Hepatocyte (in vitro differentiated cells): ENCODE measurements around the gene RPP25L. TPM values are rescaled to one million over a fixed set of nuclear protein-coding genes. Genes with fewer than 3 reads are reported as not detected.

Source experiments
- DNase-seq: peaks from one replicate; pipeline ENCODE4 v3.0.0-alpha.2; 2016; ENCODE audit warnings: low spot score
- H2AFZ ChIP-seq: fragments of 200-600 bp; sonication (generic); 2 replicates; pipeline ENCODE4 v1.6.0; 2016; ENCODE audit warnings: antibody characterized with exemption, mild to moderate bottlenecking
- H3K27ac ChIP-seq: fragments of 200-600 bp; sonication (generic); 2 replicates; pipeline ENCODE4 v1.5.1; 2016; ENCODE audit warnings: mild to moderate bottlenecking
- H3K27me3 ChIP-seq: fragments of 200-600 bp; sonication (generic); 2 replicates; pipeline ENCODE4 v1.6.1; 2016
- H3K36me3 ChIP-seq: fragments of 200-600 bp; sonication (generic); replicated peaks from 2 replicates; pipeline ENCODE4 v1.5.1; 2016; ENCODE audit warnings: low read depth; ENCODE audit not compliant: insufficient read depth
- H3K4me1 ChIP-seq: fragments of 200-600 bp; sonication (generic); 2 replicates; pipeline ENCODE4 v1.5.1; 2016; ENCODE audit warnings: mild to moderate bottlenecking, moderate library complexity; ENCODE audit not compliant: insufficient read depth
- H3K4me2 ChIP-seq: fragments of 200-600 bp; sonication (generic); 2 replicates; pipeline ENCODE4 v1.6.0; 2016
- H3K4me3 ChIP-seq: fragments of 200-600 bp; sonication (generic); 2 replicates; pipeline ENCODE4 v1.5.1; 2016; ENCODE audit warnings: mild to moderate bottlenecking
- H3K79me2 ChIP-seq: fragments of 200-600 bp; sonication (generic); 2 replicates; pipeline ENCODE4 v1.6.0; 2017; ENCODE audit warnings: mild to moderate bottlenecking
- H3K9me2 ChIP-seq: fragments of 200-600 bp; sonication (generic); replicated peaks from 2 replicates; pipeline ENCODE4 v1.6.0; 2017; ENCODE audit warnings: mild to moderate bottlenecking; ENCODE audit not compliant: insufficient read depth
- H3K9me3 ChIP-seq: fragments of 200-600 bp; sonication (generic); 2 replicates; pipeline ENCODE4 v1.5.1; 2016; ENCODE audit warnings: low read depth, mild to moderate bottlenecking
- H4K20me1 ChIP-seq: fragments of 200-600 bp; sonication (generic); 2 replicates; pipeline ENCODE4 v1.6.0; 2016; ENCODE audit warnings: mild to moderate bottlenecking; ENCODE audit not compliant: insufficient read depth, poor library complexity, severe bottlenecking
- EZH2 ChIP-seq: fragments of 200-600 bp; sonication (generic); IDR thresholded peaks from 2 replicates; pipeline ENCODE4 v1.6.1; 2016; ENCODE audit warnings: antibody characterized with exemption, mild to moderate bottlenecking, borderline replicate concordance
- EZH2phosphoT487 ChIP-seq: fragments of 200-600 bp; sonication (generic); IDR thresholded peaks from one replicate; pipeline ENCODE4 v1.6.1; 2018; ENCODE audit warnings: antibody characterized with exemption, mild to moderate bottlenecking, low read depth, moderate library complexity; ENCODE audit not compliant: unreplicated experiment, severe bottlenecking
- WGBS: methylation state at CpG from one replicate; pipeline ENCODE4 v1.1.6; 2016; ENCODE audit warnings: low lambda C conversion rate; ENCODE audit errors: missing lambda C conversion rate; 5-methylcytosine and 5-hydroxymethylcytosine counted together
- polyA plus RNA-seq: library from polyadenylated mRNA; unstranded; fragments of >200 nt; fragmentation: Nextera tagmentation; extraction: Ambion mirVana; gene quantifications from 2 replicates; pipeline ENCODE4 v1.2.1, GENCODE V29; 2016
- total RNA-seq: library from RNA; depleted of rRNA; stranded (reverse); fragments of >200 nt; gene quantifications from 2 replicates; pipeline ENCODE4 v1.2.3, GENCODE V29; 2014
- TF ChIP-seq, protein P1 (sequence below): fragments of 200-600 bp; sonication (generic); IDR thresholded peaks from 2 replicates; pipeline ENCODE4 v1.5.1; 2016; ENCODE audit warnings: antibody characterized with exemption, mild to moderate bottlenecking; ENCODE audit not compliant: poor library complexity

The RPP25L gene
- total and polyA plus RNA-seq, 2 experiments from 2014 or later, result 30.0 to 35.7 TPM

DNA sequence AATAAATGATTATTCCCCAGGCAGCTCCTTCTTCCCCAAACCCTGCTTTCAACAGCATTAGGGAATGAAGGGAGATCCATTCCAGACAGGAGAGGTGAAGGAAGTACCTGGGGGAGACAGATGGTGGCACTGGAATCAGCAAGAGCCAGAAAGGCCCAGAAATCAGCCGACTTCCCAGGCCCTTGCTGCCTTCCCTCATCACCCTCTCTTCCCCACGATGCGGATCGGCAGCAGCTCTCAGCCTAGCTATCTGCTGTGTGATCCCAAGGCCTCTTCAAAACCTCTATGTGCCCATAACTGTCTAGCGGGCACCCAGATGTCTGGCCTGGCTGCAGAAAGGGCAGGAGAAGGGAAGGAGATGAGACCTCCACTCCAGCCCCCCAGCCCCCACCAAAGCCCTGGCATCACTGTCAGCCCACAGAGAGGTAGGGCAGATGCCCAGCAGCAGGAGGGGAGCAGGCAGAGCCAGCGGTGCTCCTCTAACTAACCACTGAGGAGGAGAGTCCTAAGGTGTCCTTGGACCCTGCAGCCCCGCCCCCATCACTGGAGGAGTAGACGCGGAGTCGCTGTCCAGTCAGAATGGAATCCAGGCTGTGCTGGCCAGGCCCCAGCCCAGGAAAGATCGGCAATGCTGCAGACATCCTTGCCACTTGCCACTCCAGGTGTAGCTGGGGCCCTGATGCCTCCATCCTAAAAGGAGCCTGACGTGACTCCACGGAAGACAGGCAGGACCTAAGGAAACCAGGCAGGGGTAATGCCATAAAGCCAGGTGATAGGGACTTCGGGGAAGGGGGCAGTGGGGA lies 35.1 kb downstream of the RPP25L start:
- peak; percentile 75 for DNase-seq
- TF ChIP-seq, protein P1, sequence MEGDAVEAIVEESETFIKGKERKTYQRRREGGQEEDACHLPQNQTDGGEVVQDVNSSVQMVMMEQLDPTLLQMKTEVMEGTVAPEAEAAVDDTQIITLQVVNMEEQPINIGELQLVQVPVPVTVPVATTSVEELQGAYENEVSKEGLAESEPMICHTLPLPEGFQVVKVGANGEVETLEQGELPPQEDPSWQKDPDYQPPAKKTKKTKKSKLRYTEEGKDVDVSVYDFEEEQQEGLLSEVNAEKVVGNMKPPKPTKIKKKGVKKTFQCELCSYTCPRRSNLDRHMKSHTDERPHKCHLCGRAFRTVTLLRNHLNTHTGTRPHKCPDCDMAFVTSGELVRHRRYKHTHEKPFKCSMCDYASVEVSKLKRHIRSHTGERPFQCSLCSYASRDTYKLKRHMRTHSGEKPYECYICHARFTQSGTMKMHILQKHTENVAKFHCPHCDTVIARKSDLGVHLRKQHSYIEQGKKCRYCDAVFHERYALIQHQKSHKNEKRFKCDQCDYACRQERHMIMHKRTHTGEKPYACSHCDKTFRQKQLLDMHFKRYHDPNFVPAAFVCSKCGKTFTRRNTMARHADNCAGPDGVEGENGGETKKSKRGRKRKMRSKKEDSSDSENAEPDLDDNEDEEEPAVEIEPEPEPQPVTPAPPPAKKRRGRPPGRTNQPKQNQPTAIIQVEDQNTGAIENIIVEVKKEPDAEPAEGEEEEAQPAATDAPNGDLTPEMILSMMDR, result no peak
- TF ChIP-seq EZH2phosphoT487 (no peak), EZH2 (no peak)
- Histone ChIP-seq H2AFZ (no peak overlapping the region), H3K4me1 (peaks cover 28% of the 10 kb centered on the region), H3K4me3 (no peak overlapping the region), H4K20me1 (no peaks in the 10 kb centered on the region), H3K4me2 (peak overlapping the region; percentile 93), H3K79me2 (no peaks in the 10 kb centered on the region), H3K9me3 (no peaks in the 10 kb centered on the region), H3K27ac (peak overlapping the region; percentile 73), H3K36me3 (no peaks in the 10 kb centered on the region), H3K9me2 (no peaks in the 10 kb centered on the region), H3K27me3 (peaks cover 60% of the 10 kb centered on the region)
- 34% methylated on average over 14 of the region's 14 CpGs for WGBS

DNA sequence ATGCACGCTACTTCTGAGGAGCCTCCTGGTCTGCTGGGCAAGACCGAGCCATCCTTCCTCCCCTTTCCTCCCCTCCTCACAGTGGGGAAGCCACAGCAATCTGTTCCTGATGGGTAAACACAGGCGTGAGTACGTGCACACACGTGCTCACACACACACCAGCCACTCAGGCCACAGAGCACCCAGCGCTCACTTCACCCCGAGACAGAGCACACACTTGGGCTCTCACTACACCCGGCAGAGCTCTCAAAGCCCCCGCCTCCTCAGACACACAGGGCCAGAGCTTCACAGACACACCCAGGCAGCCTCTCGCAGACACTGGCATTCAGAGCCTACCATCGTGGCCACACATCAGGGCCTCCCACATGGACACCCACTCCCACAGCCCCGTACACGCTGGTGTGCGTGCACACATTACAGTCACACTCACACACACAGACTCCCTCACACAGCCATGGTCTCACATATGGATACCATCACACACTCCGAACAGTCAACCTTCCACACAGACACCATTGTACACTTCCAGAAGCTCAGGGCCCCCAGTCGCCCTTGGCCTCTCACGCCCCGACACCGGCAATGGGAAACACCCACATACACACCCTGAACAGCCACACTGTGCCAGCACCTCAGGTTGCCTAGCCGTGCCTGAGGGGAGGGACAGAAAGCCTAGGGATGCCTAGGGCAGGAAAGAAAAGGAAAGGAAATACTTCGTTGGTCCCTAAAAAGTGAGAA lies 35.9 kb downstream of the RPP25L start:
- Histone ChIP-seq H2AFZ (no peak overlapping the region), H3K4me1 (peaks cover 31% of the 10 kb centered on the region), H3K27me3 (peaks cover 52% of the 10 kb centered on the region), H3K27ac (peak overlapping the region; percentile 73), H3K9me3 (no peaks in the 10 kb centered on the region), H3K9me2 (no peaks in the 10 kb centered on the region), H4K20me1 (no peaks in the 10 kb centered on the region), H3K36me3 (no peaks in the 10 kb centered on the region), H3K4me2 (no peak overlapping the region), H3K4me3 (no peak overlapping the region), H3K79me2 (no peaks in the 10 kb centered on the region)
- WGBS, result 69% methylated on average over 21 of the region's 21 CpGs
- TF ChIP-seq EZH2 (no peak), EZH2phosphoT487 (no peak)
- TF ChIP-seq, protein P1, result no peak
- DNase-seq, result no peak

DNA sequence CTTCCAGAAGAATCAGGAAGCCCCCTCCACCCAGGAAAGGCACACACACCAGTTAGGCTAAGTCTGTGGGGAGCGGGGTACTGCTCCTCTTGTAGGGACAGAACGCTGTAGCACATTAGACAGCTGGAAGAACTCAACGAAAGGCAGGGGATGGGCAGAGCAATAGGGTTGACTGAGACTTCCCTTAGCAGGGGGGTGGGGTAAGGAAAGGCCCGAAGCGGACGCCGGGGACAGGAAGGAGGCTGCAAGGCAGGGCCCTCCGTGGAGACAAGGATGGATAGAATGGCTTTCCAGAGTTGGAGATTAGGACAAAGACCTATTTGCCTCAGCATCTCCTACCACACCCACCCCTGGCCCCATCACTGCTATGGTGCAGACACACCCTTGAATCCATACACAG lies 36.7 kb downstream of the RPP25L start:
- no peaks in the 10 kb centered on the region for H3K9me2 ChIP-seq
- peaks cover 35% of the 10 kb centered on the region for H3K4me1 ChIP-seq
- no peaks in the 10 kb centered on the region for H4K20me1 ChIP-seq
- H3K4me3 ChIP-seq, result no peak overlapping the region
- H2AFZ ChIP-seq, result no peak overlapping the region
- TF ChIP-seq, protein P1, result no peak
- no peak for TF ChIP-seq EZH2
- no peak for TF ChIP-seq EZH2phosphoT487
- 53% methylated on average over 8 of the region's 8 CpGs for WGBS
- no peaks in the 10 kb centered on the region for H3K36me3 ChIP-seq
- no peaks in the 10 kb centered on the region for H3K9me3 ChIP-seq
- no peak overlapping the region for H3K4me2 ChIP-seq
- peaks cover 45% of the 10 kb centered on the region for H3K27me3 ChIP-seq
- no peaks in the 10 kb centered on the region for H3K79me2 ChIP-seq
- no peak for DNase-seq
- no peak overlapping the region for H3K27ac ChIP-seq
